PC-9 (cell line): ENCODE measurements around the gene TSEN15. TPM values are rescaled to one million over a fixed set of nuclear protein-coding genes. Genes with fewer than 3 reads are reported as not detected.

Source experiments
- BruUV-seq: library from RNA; stranded (reverse); fragments of 400-500 nt; replicated peaks from 2 replicates; lab custom pipeline; 2021; lab: Mats Ljungman, UMichigan
- CTCF ChIA-PET: fragments of 300-600 bp; sonication (Branson Sonifier 250); formaldehyde crosslinking; loops from one replicate; lab custom pipeline; 2022; ENCODE audit warnings: antibody characterized with exemption; lab: Charles Lee
- POLR2A ChIA-PET: fragments of 300-600 bp; sonication (Branson Sonifier 250); formaldehyde crosslinking; loops from one replicate; lab custom pipeline; 2022; ENCODE audit warnings: antibody characterized with exemption; ENCODE audit not compliant: unreplicated experiment; lab: Charles Lee
- DNase-seq, 2 experiments: peaks; one replicate each; pipeline versions ENCODE4 v3.0.0 to v3.0.0-alpha.2; 2015 to 2022; ENCODE audit warnings: mixed read lengths in 1 of 2
- H2AFZ ChIP-seq: fragments of 200-600 bp; sonication (generic); 2 replicates; pipeline ENCODE4 v1.8.1; 2017; ENCODE audit warnings: antibody characterized with exemption
- H3F3A ChIP-seq: fragments of 200-600 bp; sonication (generic); 2 replicates; pipeline ENCODE4 v1.8.1; 2017; ENCODE audit warnings: antibody characterized with exemption, mild to moderate bottlenecking, low read depth; ENCODE audit not compliant: insufficient read depth
- H3K27ac ChIP-seq: fragments of 200-600 bp; sonication (generic); 2 replicates; pipeline ENCODE4 v1.6.1; 2016; ENCODE audit warnings: mixed run types
- H3K27me3 ChIP-seq: fragments of 200-600 bp; sonication (generic); 2 replicates; pipeline ENCODE4 v1.6.1; 2016; ENCODE audit warnings: low read depth, mixed run types; ENCODE audit not compliant: insufficient read depth
- H3K36me3 ChIP-seq: fragments of 200-600 bp; sonication (generic); 2 replicates; pipeline ENCODE4 v1.6.1; 2016; ENCODE audit warnings: low read depth, mixed run types
- H3K4me1 ChIP-seq: fragments of 200-600 bp; sonication (generic); replicated peaks from 2 replicates; pipeline ENCODE4 v1.6.1; 2016; ENCODE audit warnings: mixed run types; ENCODE audit not compliant: insufficient read depth
- H3K4me2 ChIP-seq: fragments of 200-600 bp; sonication (generic); 2 replicates; pipeline ENCODE4 v1.6.1; 2017; ENCODE audit warnings: mixed run types
- H3K4me3 ChIP-seq: fragments of 200-600 bp; sonication (generic); 2 replicates; pipeline ENCODE4 v1.6.1; 2016; ENCODE audit warnings: mixed run types
- H3K79me2 ChIP-seq: fragments of 200-600 bp; sonication (generic); 2 replicates; pipeline ENCODE4 v1.6.1; 2017; ENCODE audit warnings: low read depth, mixed run types
- H3K9me2 ChIP-seq: fragments of 200-600 bp; sonication (generic); 2 replicates; pipeline ENCODE4 v1.8.1; 2017; ENCODE audit warnings: mild to moderate bottlenecking; ENCODE audit not compliant: insufficient read depth
- H3K9me3 ChIP-seq: fragments of 200-600 bp; sonication (generic); 2 replicates; pipeline ENCODE4 v1.8.1; 2016; ENCODE audit warnings: low read depth; ENCODE audit not compliant: insufficient read depth
- H4K20me1 ChIP-seq: fragments of 200-600 bp; sonication (generic); 2 replicates; pipeline ENCODE4 v1.8.1; 2017; ENCODE audit not compliant: insufficient read depth
- EZH2 ChIP-seq: fragments of 200-600 bp; sonication (generic); IDR thresholded peaks from 2 replicates; pipeline ENCODE4 v1.8.0; 2017; ENCODE audit warnings: antibody characterized with exemption, low read depth
- intact Hi-C: fragments of 100-400 bp; cut with micrococcal nuclease; formaldehyde crosslinking; loops from one replicate; pipeline ENCODE4 v1.10.0; 2022; ENCODE audit not compliant: unreplicated experiment
- total RNA-seq: library from RNA; stranded (reverse); gene quantifications from 2 replicates; pipeline ENCODE4 v1.2.3, GENCODE V29; 2021
- TF ChIP-seq, protein P1 (sequence below): fragments of 200-600 bp; sonication (generic); conservative IDR thresholded peaks from 2 replicates; pipeline ENCODE4 v1.6.1; 2017; ENCODE audit warnings: mixed run types, antibody characterized with exemption, mild to moderate bottlenecking, moderate library complexity

Gene TSEN15
- total RNA-seq, 1 experiment from 2014 or later, result 46.0 TPM

DNA sequence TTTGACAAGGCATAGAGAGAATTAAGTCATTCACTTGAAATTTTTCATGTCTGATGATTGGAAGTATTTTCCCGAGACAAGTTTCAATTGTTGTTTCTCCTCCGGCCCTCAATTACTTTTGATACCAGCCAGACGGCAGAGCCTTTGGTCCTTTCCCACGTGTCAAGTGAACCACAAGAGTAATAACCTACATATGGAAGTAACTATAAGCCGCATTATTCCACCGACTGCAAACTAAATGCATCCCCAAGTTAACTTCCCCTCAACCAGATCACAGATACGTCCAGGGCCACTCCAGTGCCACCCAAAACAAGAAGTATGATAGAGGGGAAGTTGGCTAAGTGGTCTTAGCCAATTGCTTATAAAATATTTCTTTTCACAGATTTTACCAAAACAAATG, 34.2 kb upstream of the TSEN15 start:
- Histone ChIP-seq H3K36me3 (no peaks in the 10 kb centered on the region), H2AFZ (no peak overlapping the region), H3K4me2 (no peak overlapping the region), H3K4me3 (no peak overlapping the region), H3K4me1 (no peaks in the 10 kb centered on the region), H3K27ac (no peak overlapping the region), H3K9me2 (no peaks in the 10 kb centered on the region), H3K27me3 (no peaks in the 10 kb centered on the region), H4K20me1 (no peaks in the 10 kb centered on the region), H3K9me3 (no peaks in the 10 kb centered on the region), H3F3A (no peaks in the 10 kb centered on the region), H3K79me2 (no peaks in the 10 kb centered on the region)
- TF ChIP-seq EZH2, result no peak
- TF ChIP-seq, protein P1, sequence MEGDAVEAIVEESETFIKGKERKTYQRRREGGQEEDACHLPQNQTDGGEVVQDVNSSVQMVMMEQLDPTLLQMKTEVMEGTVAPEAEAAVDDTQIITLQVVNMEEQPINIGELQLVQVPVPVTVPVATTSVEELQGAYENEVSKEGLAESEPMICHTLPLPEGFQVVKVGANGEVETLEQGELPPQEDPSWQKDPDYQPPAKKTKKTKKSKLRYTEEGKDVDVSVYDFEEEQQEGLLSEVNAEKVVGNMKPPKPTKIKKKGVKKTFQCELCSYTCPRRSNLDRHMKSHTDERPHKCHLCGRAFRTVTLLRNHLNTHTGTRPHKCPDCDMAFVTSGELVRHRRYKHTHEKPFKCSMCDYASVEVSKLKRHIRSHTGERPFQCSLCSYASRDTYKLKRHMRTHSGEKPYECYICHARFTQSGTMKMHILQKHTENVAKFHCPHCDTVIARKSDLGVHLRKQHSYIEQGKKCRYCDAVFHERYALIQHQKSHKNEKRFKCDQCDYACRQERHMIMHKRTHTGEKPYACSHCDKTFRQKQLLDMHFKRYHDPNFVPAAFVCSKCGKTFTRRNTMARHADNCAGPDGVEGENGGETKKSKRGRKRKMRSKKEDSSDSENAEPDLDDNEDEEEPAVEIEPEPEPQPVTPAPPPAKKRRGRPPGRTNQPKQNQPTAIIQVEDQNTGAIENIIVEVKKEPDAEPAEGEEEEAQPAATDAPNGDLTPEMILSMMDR, result no peak
- no TSS peak for BruUV-seq
- CTCF ChIA-PET, result no interaction called here
- POLR2A ChIA-PET, result no interaction called here
- DNase-seq, result no peak
- intact Hi-C loops, result no loop called here

DNA sequence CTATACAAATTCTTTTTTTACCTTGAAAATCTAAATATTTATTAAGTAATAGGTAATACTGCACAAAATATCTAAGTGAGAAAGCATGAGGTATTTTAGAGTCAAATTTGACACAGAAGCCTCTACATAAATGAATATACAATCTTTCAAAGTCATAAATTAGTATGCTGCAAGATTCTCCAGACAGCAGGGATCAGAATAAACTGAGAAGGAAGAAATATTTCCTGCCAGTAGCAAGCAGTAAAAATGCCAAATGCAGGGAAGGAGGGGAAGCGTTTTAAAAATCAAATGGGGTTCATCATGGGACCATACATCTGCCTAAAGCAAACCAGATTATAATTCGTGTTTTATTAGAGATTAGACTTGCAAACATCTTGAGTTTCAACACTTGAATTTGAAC, 32.9 kb upstream of the TSEN15 start:
- no peaks in the 10 kb centered on the region for H3K27me3 ChIP-seq
- H3F3A ChIP-seq, result no peaks in the 10 kb centered on the region
- no peaks in the 10 kb centered on the region for H3K9me2 ChIP-seq
- ChIA-PET POLR2A (no interaction called here), CTCF (no interaction called here)
- H3K36me3 ChIP-seq, result no peaks in the 10 kb centered on the region
- H3K4me2 ChIP-seq, result no peak overlapping the region
- BruUV-seq, result no TSS peak
- no peaks in the 10 kb centered on the region for H3K4me1 ChIP-seq
- no peaks in the 10 kb centered on the region for H3K79me2 ChIP-seq
- no peak overlapping the region for H2AFZ ChIP-seq
- TF ChIP-seq, protein P1, result no peak
- TF ChIP-seq EZH2, result no peak
- no peaks in the 10 kb centered on the region for H4K20me1 ChIP-seq
- no peaks in the 10 kb centered on the region for H3K9me3 ChIP-seq
- no peak for DNase-seq
- intact Hi-C loops, result no loop called here
- H3K27ac ChIP-seq, result no peak overlapping the region
- no peak overlapping the region for H3K4me3 ChIP-seq

DNA sequence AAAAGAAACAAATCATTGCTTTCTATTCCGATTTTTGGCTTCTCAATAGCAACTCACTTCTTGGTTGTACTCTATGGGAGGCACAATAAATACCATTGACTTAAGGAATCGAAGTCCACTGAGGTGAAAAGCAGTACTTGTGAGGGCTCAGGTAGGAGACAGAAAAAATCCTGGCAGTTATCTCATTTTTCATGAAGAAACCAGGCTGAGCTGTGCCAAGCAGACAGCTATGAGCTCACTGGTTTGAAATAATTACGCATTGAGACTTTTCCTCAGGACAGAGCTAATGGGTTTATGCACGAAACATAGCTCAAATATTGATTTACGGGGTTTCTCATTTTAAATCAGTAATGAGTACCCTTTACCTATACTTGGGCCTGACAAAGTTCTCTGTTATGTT, 32.5 kb upstream of the TSEN15 start:
- no peak overlapping the region for H3K4me2 ChIP-seq
- DNase-seq, result no peak
- H3K79me2 ChIP-seq, result no peaks in the 10 kb centered on the region
- ChIA-PET CTCF (no interaction called here), POLR2A (no interaction called here)
- no peak for TF ChIP-seq EZH2
- TF ChIP-seq, protein P1, result no peak
- H3K9me3 ChIP-seq, result no peaks in the 10 kb centered on the region
- intact Hi-C loops, result no loop called here
- H3K36me3 ChIP-seq, result no peaks in the 10 kb centered on the region
- H2AFZ ChIP-seq, result no peak overlapping the region
- no peaks in the 10 kb centered on the region for H3K9me2 ChIP-seq
- H3K27ac ChIP-seq, result no peak overlapping the region
- H3K4me1 ChIP-seq, result no peaks in the 10 kb centered on the region
- H4K20me1 ChIP-seq, result no peaks in the 10 kb centered on the region
- no peaks in the 10 kb centered on the region for H3K27me3 ChIP-seq
- BruUV-seq, result no TSS peak
- H3K4me3 ChIP-seq, result no peak overlapping the region
- no peaks in the 10 kb centered on the region for H3F3A ChIP-seq
